A549 (cell line): ENCODE measurements around the gene RHBG. TPM values are rescaled to one million over a fixed set of nuclear protein-coding genes. Genes with fewer than 3 reads are reported as not detected.
A peak's percentile ranks its signal among the peaks of the same experiment; 100 is the strongest.

Experiments
- ATAC-seq, 2 experiments: fragments of 200-7000 bp in 1 of 2; fragments of >200 bp in 1 of 2; cut with Nextera tagmentation in 1 of 2; cut with Tn5 transposase in 1 of 2; 3 replicates each; pipeline versions ENCODE4 v1.8.0 to v1.9.1; 2018 to 2020; ENCODE audit warnings: mild to moderate bottlenecking in 1 of 2, moderate library complexity in 1 of 2
- CTCF ChIA-PET: fragments of 300-600 bp; sonication (Branson Sonifier 250); formaldehyde crosslinking; extraction: SDS; loops from one replicate; lab custom pipeline; 2021; ENCODE audit warnings: antibody characterized with exemption, inconsistent platforms; lab: Yijun Ruan, JAX
- POLR2A ChIA-PET: fragments of 350-600 bp; formaldehyde crosslinking; extraction: SDS; loops from one replicate; lab custom pipeline; 2021; ENCODE audit warnings: antibody characterized with exemption, inconsistent platforms; lab: Yijun Ruan, JAX
- DNase-seq, 2 experiments: peaks; one replicate each; pipeline versions ENCODE4 v3.0.0 to v3.0.0-alpha.2; 2011 to 2016; ENCODE audit warnings: low read depth in 1 of 2, low spot score in 1 of 2
- FAIRE-seq: peaks from 2 replicates; lab custom pipeline; 2011; peaks lifted over from hg19 to GRCh38; lab: Jason Lieb, UNC
- H3K27ac ChIP-seq, 2 experiments: fragments of >200 bp; sonication (Bioruptor Twin); formaldehyde crosslinking; 3 replicates each; pipeline ENCODE4 v1.5.1; 2016 to 2017
- H3K4me1 ChIP-seq: fragments of >200 bp; sonication (Bioruptor Twin); formaldehyde crosslinking; 3 replicates; pipeline ENCODE4 v1.6.1; 2016
- H3K4me2 ChIP-seq: fragments of >200 bp; sonication (Bioruptor Twin); formaldehyde crosslinking; 3 replicates; pipeline ENCODE4 v1.6.1; 2016
- H3K4me3 ChIP-seq: fragments of >200 bp; sonication (Bioruptor Twin); formaldehyde crosslinking; 3 replicates; pipeline ENCODE4 v1.5.1; 2016
- H3K9me3 ChIP-seq: fragments of >200 bp; sonication (Bioruptor Twin); formaldehyde crosslinking; 3 replicates; pipeline ENCODE4 v1.6.1; 2016
- BHLHE40 ChIP-seq: IDR thresholded peaks from 2 replicates; pipeline ENCODE4 v1.6.1; 2012; ENCODE audit warnings: low read depth, low read length, inconsistent platforms
- CBX8 ChIP-seq: fragments of 200-600 bp; sonication (generic); IDR thresholded peaks from 2 replicates; pipeline ENCODE4 v1.6.1; 2016
- CHD4 ChIP-seq: fragments of 200-600 bp; sonication (generic); IDR thresholded peaks from 2 replicates; pipeline ENCODE4 v1.6.1; 2016; ENCODE audit warnings: antibody characterized with exemption, mild to moderate bottlenecking, borderline replicate concordance
- EHMT2 ChIP-seq: fragments of 200-600 bp; sonication (generic); IDR thresholded peaks from 2 replicates; pipeline ENCODE4 v1.6.1; 2016; ENCODE audit warnings: antibody characterized with exemption, low read depth, mild to moderate bottlenecking, moderate library complexity
- ELK1 ChIP-seq: fragments of 150-350 bp; IDR thresholded peaks from 2 replicates; pipeline ENCODE4 v1.6.1; 2014; ENCODE audit warnings: low read depth, mild to moderate bottlenecking, low read length
- EP300 ChIP-seq, 2 experiments: fragments of >200 bp; sonication (Bioruptor Twin); formaldehyde crosslinking; IDR thresholded peaks; 2 replicates in 1 of 2; 3 replicates in 1 of 2; pipeline ENCODE4 v1.6.1; 2016 to 2017
- ESRRA ChIP-seq: fragments of 150-350 bp; IDR thresholded peaks from 2 replicates; pipeline ENCODE4 v1.6.1; 2014; ENCODE audit warnings: mild to moderate bottlenecking, low read length, borderline replicate concordance
- FOXS1 ChIP-seq: fragments of 250-450 bp; sonication (Bioruptor Pico); IDR thresholded peaks from 2 replicates; pipeline ENCODE4 v1.5.0; 2020; ENCODE audit warnings: mild to moderate bottlenecking, moderate library complexity
- GATA3 ChIP-seq: IDR thresholded peaks from 2 replicates; pipeline ENCODE4 v1.6.1; 2012; ENCODE audit warnings: borderline replicate concordance
- HDAC2 ChIP-seq: fragments of 200-600 bp; sonication (generic); IDR thresholded peaks from 2 replicates; pipeline ENCODE4 v1.6.1; 2016
- HEYL ChIP-seq: fragments of 250-450 bp; sonication (Bioruptor Pico); IDR thresholded peaks from 2 replicates; pipeline ENCODE4 v1.8.0; 2021; ENCODE audit warnings: mild to moderate bottlenecking, moderate library complexity
- JUNB ChIP-seq: fragments of >200 bp; sonication (Bioruptor Twin); formaldehyde crosslinking; IDR thresholded peaks from 2 replicates; pipeline ENCODE4 v1.6.1; 2016
- MAFK ChIP-seq: fragments of 450-650 bp; IDR thresholded peaks from 2 replicates; pipeline ENCODE4 v1.6.1; 2014; ENCODE audit not compliant: partially characterized antibody
- MYC ChIP-seq: IDR thresholded peaks from 2 replicates; pipeline ENCODE4 v1.6.1; 2012; ENCODE audit warnings: mild to moderate bottlenecking, inconsistent platforms, low read length, improper control_type of control experiment, borderline replicate concordance
- NFE2L2 ChIP-seq: fragments of 150-350 bp; conservative IDR thresholded peaks from 2 replicates; pipeline ENCODE4 v1.6.1; 2014; ENCODE audit warnings: low read length
- NPAS2 ChIP-seq: fragments of 250-450 bp; sonication (Bioruptor Pico); IDR thresholded peaks from 2 replicates; pipeline ENCODE4 v1.8.0; 2022; ENCODE audit warnings: mild to moderate bottlenecking, moderate library complexity, borderline replicate concordance
- NR3C1 ChIP-seq: fragments of >200 bp; sonication (Bioruptor Twin); formaldehyde crosslinking; IDR thresholded peaks from 3 replicates; pipeline ENCODE4 v1.6.1; 2017
- PHF8 ChIP-seq: fragments of 200-600 bp; sonication (generic); IDR thresholded peaks from 2 replicates; pipeline ENCODE4 v1.6.1; 2016; ENCODE audit warnings: low read depth, mild to moderate bottlenecking, antibody characterized with exemption, moderate library complexity, borderline replicate concordance
- POLR2A ChIP-seq: IDR thresholded peaks from 2 replicates; pipeline ENCODE4 v1.6.1; 2012; ENCODE audit warnings: mild to moderate bottlenecking, low read length
- POLR2AphosphoS2 ChIP-seq: conservative IDR thresholded peaks from 2 replicates; pipeline ENCODE4 v1.6.1; 2012; ENCODE audit warnings: low read length, improper control_type of control experiment, inconsistent platforms
- RARB ChIP-seq: fragments of 250-450 bp; sonication (Bioruptor Pico); IDR thresholded peaks from 2 replicates; pipeline ENCODE4 v1.8.0; 2021; ENCODE audit warnings: mild to moderate bottlenecking, moderate library complexity
- RCOR1 ChIP-seq: fragments of 150-350 bp; IDR thresholded peaks from 2 replicates; pipeline ENCODE4 v1.6.1; 2014; ENCODE audit warnings: antibody characterized with exemption, low read length, low read depth
- TP53 ChIP-seq: fragments of 250-450 bp; sonication (Bioruptor Pico); IDR thresholded peaks from 2 replicates; pipeline ENCODE4 v1.5.0; 2021; ENCODE audit warnings: mild to moderate bottlenecking, moderate library complexity
- ZSCAN20 ChIP-seq: fragments of 250-450 bp; sonication (Bioruptor Pico); IDR thresholded peaks from 2 replicates; pipeline ENCODE4 v1.8.0; 2022; ENCODE audit warnings: mild to moderate bottlenecking, moderate library complexity
- WGBS: methylation state at CpG from one replicate; pipeline ENCODE4 v1.1.6; 2017; ENCODE audit errors: missing lambda C conversion rate; 5-methylcytosine and 5-hydroxymethylcytosine counted together
- polyA plus RNA-seq, 4 experiments: library from polyadenylated mRNA; depleted of rRNA in 3 of 4; stranded (reverse); fragments of >200 nt; fragmentation: RNase III in 1 of 4; extraction: RNeasy Plus Mini Kit Qiagen cat#74134 plus additional on column Dnase treatment in 1 of 4; gene quantifications; 2 replicates in 3 of 4; 3 replicates in 1 of 4; pipeline ENCODE4 v1.2.3, GENCODE V29; 2011 to 2017
- TF ChIP-seq, protein P1 (sequence below): fragments of >200 bp; sonication (Bioruptor Twin); formaldehyde crosslinking; IDR thresholded peaks from 3 replicates; pipeline ENCODE4 v1.5.1; 2016
- TF ChIP-seq, protein P2 (sequence below): IDR thresholded peaks from 2 replicates; pipeline ENCODE4 v1.6.1; 2012
- TF ChIP-seq, protein P3 (sequence below): fragments of 250-450 bp; sonication (Bioruptor Pico); IDR thresholded peaks from 2 replicates; pipeline ENCODE4 v1.5.0; 2020; ENCODE audit warnings: low read depth, mild to moderate bottlenecking, moderate library complexity
- TF ChIP-seq, protein P4 (sequence below): fragments of 200-600 bp; sonication (generic); IDR thresholded peaks from 2 replicates; pipeline ENCODE4 v1.6.1; 2016; ENCODE audit warnings: antibody characterized with exemption, mild to moderate bottlenecking, moderate library complexity

RHBG gene
- polyA plus RNA-seq, 2 of the 4 experiments (the other 2 are of a cell fraction), result 0.06 TPM; not detected in 1

- no peak overlapping the region for H3K27ac ChIP-seq
- ATAC-seq (peak in 1 of 2 experiments; percentile 7; a peak in 1 of 6 replicates), DNase-seq (no peak), FAIRE-seq (no peak)
- no peak overlapping the region for H3K4me2 ChIP-seq
- peaks cover 12% of the 10 kb centered on the region for H3K4me1 ChIP-seq
- H3K9me3 ChIP-seq, result no peaks in the 10 kb centered on the region
- TF ChIP-seq POLR2AphosphoS2 (no peak), HDAC2 (no peak), TP53 (no peak), ESRRA (no peak), MYC (no peak), BHLHE40 (no peak), NFE2L2 (no peak), CBX8 (no peak), NR3C1 (no peak), JUNB (no peak), RARB (CRISPR knock-in tag) (no peak), ELK1 (no peak), CHD4 (no peak), NPAS2 (no peak), MAFK (no peak), POLR2A (no peak), EP300 (IDR thresholded peaks at IDR 0.05) (no peak), HEYL (no peak), RCOR1 (no peak), FOXS1 (CRISPR knock-in tag) (no peak)
- POLR2A ChIA-PET, result no interaction called here
- no peak overlapping the region for H3K4me3 ChIP-seq
- CTCF ChIA-PET, result interaction anchor here (0.7 to 29.4 kb wide), 9 partner anchors 9 to 208 kb away, joined by 3 to 487 read pairs (median 5); no protein-coding TSS in a partner anchor
- WGBS, result 84% methylated on average over 5 of the region's 5 CpGs
These were observed 50.8 kb downstream of the RHBG start for GRCh38 chr1:156419854-156420204.

- no peak for DNase-seq
- FAIRE-seq, result no peak
- ChIA-PET POLR2A (no interaction called here), CTCF (interaction anchor here (0.7 to 29.4 kb wide), 8 partner anchors 10 to 188 kb away, joined by 3 to 487 read pairs (median 6); no protein-coding TSS in a partner anchor)
- Histone ChIP-seq H3K4me1 (peaks cover 12% of the 10 kb centered on the region), H3K4me2 (peak overlapping the region; percentile 100), H3K4me3 (peak overlapping the region; percentile 61), H3K27ac (peak overlapping the region; percentile 67 to 83; a peak in 3 of 6 replicates), H3K9me3 (no peaks in the 10 kb centered on the region)
- no peak for TF ChIP-seq ESRRA
- TF ChIP-seq MAFK, result no peak
- TF ChIP-seq, protein P1, sequence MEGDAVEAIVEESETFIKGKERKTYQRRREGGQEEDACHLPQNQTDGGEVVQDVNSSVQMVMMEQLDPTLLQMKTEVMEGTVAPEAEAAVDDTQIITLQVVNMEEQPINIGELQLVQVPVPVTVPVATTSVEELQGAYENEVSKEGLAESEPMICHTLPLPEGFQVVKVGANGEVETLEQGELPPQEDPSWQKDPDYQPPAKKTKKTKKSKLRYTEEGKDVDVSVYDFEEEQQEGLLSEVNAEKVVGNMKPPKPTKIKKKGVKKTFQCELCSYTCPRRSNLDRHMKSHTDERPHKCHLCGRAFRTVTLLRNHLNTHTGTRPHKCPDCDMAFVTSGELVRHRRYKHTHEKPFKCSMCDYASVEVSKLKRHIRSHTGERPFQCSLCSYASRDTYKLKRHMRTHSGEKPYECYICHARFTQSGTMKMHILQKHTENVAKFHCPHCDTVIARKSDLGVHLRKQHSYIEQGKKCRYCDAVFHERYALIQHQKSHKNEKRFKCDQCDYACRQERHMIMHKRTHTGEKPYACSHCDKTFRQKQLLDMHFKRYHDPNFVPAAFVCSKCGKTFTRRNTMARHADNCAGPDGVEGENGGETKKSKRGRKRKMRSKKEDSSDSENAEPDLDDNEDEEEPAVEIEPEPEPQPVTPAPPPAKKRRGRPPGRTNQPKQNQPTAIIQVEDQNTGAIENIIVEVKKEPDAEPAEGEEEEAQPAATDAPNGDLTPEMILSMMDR, result no peak
- TF ChIP-seq, protein P2, sequence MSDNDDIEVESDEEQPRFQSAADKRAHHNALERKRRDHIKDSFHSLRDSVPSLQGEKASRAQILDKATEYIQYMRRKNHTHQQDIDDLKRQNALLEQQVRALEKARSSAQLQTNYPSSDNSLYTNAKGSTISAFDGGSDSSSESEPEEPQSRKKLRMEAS, result no peak
- TF ChIP-seq PHF8, result no peak
- TF ChIP-seq, protein P3, sequence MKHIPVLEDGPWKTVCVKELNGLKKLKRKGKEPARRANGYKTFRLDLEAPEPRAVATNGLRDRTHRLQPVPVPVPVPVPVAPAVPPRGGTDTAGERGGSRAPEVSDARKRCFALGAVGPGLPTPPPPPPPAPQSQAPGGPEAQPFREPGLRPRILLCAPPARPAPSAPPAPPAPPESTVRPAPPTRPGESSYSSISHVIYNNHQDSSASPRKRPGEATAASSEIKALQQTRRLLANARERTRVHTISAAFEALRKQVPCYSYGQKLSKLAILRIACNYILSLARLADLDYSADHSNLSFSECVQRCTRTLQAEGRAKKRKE (CRISPR knock-in tag), result no peak
- no peak for TF ChIP-seq NPAS2
- TF ChIP-seq JUNB, result no peak
- no peak for TF ChIP-seq FOXS1 (CRISPR knock-in tag)
- no peak for TF ChIP-seq EHMT2
- no peak for TF ChIP-seq GATA3
- no peak for TF ChIP-seq ZSCAN20
- TF ChIP-seq, protein P4, sequence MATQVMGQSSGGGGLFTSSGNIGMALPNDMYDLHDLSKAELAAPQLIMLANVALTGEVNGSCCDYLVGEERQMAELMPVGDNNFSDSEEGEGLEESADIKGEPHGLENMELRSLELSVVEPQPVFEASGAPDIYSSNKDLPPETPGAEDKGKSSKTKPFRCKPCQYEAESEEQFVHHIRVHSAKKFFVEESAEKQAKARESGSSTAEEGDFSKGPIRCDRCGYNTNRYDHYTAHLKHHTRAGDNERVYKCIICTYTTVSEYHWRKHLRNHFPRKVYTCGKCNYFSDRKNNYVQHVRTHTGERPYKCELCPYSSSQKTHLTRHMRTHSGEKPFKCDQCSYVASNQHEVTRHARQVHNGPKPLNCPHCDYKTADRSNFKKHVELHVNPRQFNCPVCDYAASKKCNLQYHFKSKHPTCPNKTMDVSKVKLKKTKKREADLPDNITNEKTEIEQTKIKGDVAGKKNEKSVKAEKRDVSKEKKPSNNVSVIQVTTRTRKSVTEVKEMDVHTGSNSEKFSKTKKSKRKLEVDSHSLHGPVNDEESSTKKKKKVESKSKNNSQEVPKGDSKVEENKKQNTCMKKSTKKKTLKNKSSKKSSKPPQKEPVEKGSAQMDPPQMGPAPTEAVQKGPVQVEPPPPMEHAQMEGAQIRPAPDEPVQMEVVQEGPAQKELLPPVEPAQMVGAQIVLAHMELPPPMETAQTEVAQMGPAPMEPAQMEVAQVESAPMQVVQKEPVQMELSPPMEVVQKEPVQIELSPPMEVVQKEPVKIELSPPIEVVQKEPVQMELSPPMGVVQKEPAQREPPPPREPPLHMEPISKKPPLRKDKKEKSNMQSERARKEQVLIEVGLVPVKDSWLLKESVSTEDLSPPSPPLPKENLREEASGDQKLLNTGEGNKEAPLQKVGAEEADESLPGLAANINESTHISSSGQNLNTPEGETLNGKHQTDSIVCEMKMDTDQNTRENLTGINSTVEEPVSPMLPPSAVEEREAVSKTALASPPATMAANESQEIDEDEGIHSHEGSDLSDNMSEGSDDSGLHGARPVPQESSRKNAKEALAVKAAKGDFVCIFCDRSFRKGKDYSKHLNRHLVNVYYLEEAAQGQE, result no peak
- WGBS, result 85% methylated on average over 65 of the region's 69 CpGs
- ATAC-seq, result peak in 1 of 2 experiments; percentile 12; a peak in 3 of 6 replicates
These were observed 51.4 kb downstream of the RHBG start for GRCh38 chr1:156420205-156421061.
